DND-41 (cell line): ENCODE results near the gene ATP10A.

Source experiments
- ATAC-seq: fragments of 200-7000 bp; cut with Tn5 transposase; 3 replicates; pipeline ENCODE4 v1.9.1; 2021; ENCODE audit warnings: low read depth; ENCODE audit not compliant: insufficient read depth
- DNase-seq: peaks from one replicate; pipeline ENCODE4 v3.0.0-alpha.2; 2020
- H2AFZ ChIP-seq: 2 replicates; pipeline ENCODE4 v1.6.0; 2012; ENCODE audit warnings: low read depth, low read length
- H3K27ac ChIP-seq: 2 replicates; pipeline ENCODE4 v1.5.1; 2012; ENCODE audit warnings: low read length, inconsistent platforms
- H3K27me3 ChIP-seq: fragments of 200-600 bp; sonication (generic); 2 replicates; pipeline ENCODE4 v1.6.0; 2012; ENCODE audit warnings: low read length, mild to moderate bottlenecking, inconsistent platforms; ENCODE audit not compliant: insufficient read depth, poor library complexity
- H3K36me3 ChIP-seq: 2 replicates; pipeline ENCODE4 v1.5.1; 2012; ENCODE audit warnings: low read length, inconsistent platforms; ENCODE audit not compliant: insufficient read depth
- H3K4me1 ChIP-seq: 2 replicates; pipeline ENCODE4 v1.5.1; 2012; ENCODE audit warnings: mild to moderate bottlenecking, low read length; ENCODE audit not compliant: insufficient read depth
- H3K4me2 ChIP-seq: 2 replicates; pipeline ENCODE4 v1.6.0; 2012; ENCODE audit warnings: mild to moderate bottlenecking, moderate library complexity, low read length, inconsistent platforms; ENCODE audit not compliant: insufficient read depth
- H3K4me3 ChIP-seq, 2 experiments: fragments of 200-600 bp in 1 of 2; shearing (Covaris generic) in 1 of 2; 2 replicates each; pipeline ENCODE4 v1.5.1; 2012 to 2016; ENCODE audit warnings: inconsistent platforms in 2 of 2, low read length in 2 of 2, mild to moderate bottlenecking in 2 of 2, low read depth in 1 of 2, moderate library complexity in 1 of 2
- H3K79me2 ChIP-seq: 2 replicates; pipeline ENCODE4 v1.6.0; 2012; ENCODE audit warnings: low read length, inconsistent platforms; ENCODE audit not compliant: insufficient read depth
- H3K9ac ChIP-seq: 2 replicates; pipeline ENCODE4 v1.6.0; 2012; ENCODE audit warnings: low read depth, mild to moderate bottlenecking, inconsistent platforms, low read length, moderate library complexity
- H3K9me3 ChIP-seq: 2 replicates; pipeline ENCODE4 v1.5.1; 2012; ENCODE audit warnings: low read length, moderate library complexity, mild to moderate bottlenecking, inconsistent platforms; ENCODE audit not compliant: insufficient read depth, severe bottlenecking
- H4K20me1 ChIP-seq: 2 replicates; pipeline ENCODE4 v1.6.0; 2012; ENCODE audit warnings: low read length; ENCODE audit not compliant: insufficient read depth
- CTCF ChIP-seq: IDR thresholded peaks from 2 replicates; pipeline ENCODE4 v1.5.1; 2012; ENCODE audit warnings: borderline replicate concordance, low read length, moderate library complexity, mild to moderate bottlenecking; ENCODE audit not compliant: poor library complexity, severe bottlenecking; ENCODE audit errors: extremely low read depth
- EZH2 ChIP-seq: IDR thresholded peaks from 3 replicates; pipeline ENCODE4 v1.6.1; 2012; ENCODE audit warnings: borderline replicate concordance, low read depth, mild to moderate bottlenecking, moderate library complexity, low read length, inconsistent platforms; ENCODE audit not compliant: severe bottlenecking

Gene ATP10A

DNA sequence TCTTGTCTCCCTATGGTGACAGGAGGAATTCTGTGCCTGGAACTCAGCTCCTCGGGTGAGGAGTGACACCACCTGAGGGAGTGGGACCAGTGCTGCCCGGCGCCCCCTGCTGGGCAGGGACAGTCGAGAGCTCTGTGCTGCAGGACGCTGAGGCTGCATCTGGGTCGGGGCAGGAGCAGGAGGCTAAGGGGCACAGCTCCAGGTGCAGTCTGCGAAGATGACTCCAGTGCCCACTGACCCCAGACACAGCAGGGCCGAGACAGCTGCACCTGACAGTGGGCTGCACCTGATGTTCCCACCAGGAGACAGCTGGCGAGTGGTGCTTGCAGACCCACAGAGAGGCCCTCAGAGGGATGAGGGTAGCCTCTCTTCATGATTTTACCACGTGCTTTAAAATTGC lies 152.9 kb downstream of the ATP10A start:
- no peaks in the 10 kb centered on the region for H3K9me3 ChIP-seq
- TF ChIP-seq EZH2, result no peak
- peak; percentile 58 for TF ChIP-seq CTCF
- H3K4me1 ChIP-seq, result no peaks in the 10 kb centered on the region
- DNase-seq (peak; percentile 33), ATAC-seq (no peak; the same call in 2 of the 3 replicates)
- no peaks in the 10 kb centered on the region for H3K36me3 ChIP-seq
- H3K4me2 ChIP-seq, result no peak overlapping the region
- no peak overlapping the region for H3K4me3 ChIP-seq
- H3K27me3 ChIP-seq, result no peaks in the 10 kb centered on the region
- no peak overlapping the region for H3K27ac ChIP-seq
- no peaks in the 10 kb centered on the region for H4K20me1 ChIP-seq
- H3K79me2 ChIP-seq, result no peaks in the 10 kb centered on the region
- H2AFZ ChIP-seq, result no peak overlapping the region
- no peak overlapping the region for H3K9ac ChIP-seq

GRCh38 chr15:25709437-25710159 lies 153.5 kb downstream of the ATP10A start:
- Histone ChIP-seq H4K20me1 (no peaks in the 10 kb centered on the region), H3K27ac (no peak overlapping the region), H3K79me2 (no peaks in the 10 kb centered on the region), H3K27me3 (no peaks in the 10 kb centered on the region), H3K4me2 (no peak overlapping the region), H3K9me3 (no peaks in the 10 kb centered on the region), H3K36me3 (no peaks in the 10 kb centered on the region), H3K9ac (no peak overlapping the region), H2AFZ (no peak overlapping the region), H3K4me3 (no peak overlapping the region), H3K4me1 (no peaks in the 10 kb centered on the region)
- DNase-seq (no peak), ATAC-seq (no peak)
- no peak for TF ChIP-seq CTCF
- no peak for TF ChIP-seq EZH2

DNA sequence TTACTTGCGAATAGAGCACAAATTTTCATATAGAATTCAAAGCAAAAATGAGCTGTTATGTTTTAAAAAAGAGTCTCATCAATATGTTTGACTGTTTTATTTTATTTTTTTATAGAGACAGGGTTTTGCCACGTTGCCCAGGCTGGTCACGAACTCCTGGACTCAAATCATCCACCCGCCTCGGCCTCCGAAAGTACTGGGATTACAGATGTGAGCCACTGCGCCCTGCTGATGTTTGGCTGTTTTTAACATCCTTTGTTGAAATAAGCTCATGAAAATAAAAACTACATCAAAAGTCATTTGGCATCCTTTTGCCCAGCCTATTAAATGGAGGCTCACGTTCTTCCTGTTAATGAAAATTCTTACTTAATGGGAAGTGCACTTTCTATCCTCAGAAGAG lies 154.7 kb downstream of the ATP10A start:
- H3K4me1 ChIP-seq, result no peaks in the 10 kb centered on the region
- H3K27ac ChIP-seq, result no peak overlapping the region
- no peaks in the 10 kb centered on the region for H3K36me3 ChIP-seq
- no peak for ATAC-seq
- H3K9ac ChIP-seq, result no peak overlapping the region
- no peaks in the 10 kb centered on the region for H3K27me3 ChIP-seq
- TF ChIP-seq EZH2, result no peak
- no peaks in the 10 kb centered on the region for H3K9me3 ChIP-seq
- H3K4me2 ChIP-seq, result no peak overlapping the region
- no peak for DNase-seq
- no peak overlapping the region for H3K4me3 ChIP-seq
- no peaks in the 10 kb centered on the region for H3K79me2 ChIP-seq
- H2AFZ ChIP-seq, result no peak overlapping the region
- H4K20me1 ChIP-seq, result no peaks in the 10 kb centered on the region

DNA sequence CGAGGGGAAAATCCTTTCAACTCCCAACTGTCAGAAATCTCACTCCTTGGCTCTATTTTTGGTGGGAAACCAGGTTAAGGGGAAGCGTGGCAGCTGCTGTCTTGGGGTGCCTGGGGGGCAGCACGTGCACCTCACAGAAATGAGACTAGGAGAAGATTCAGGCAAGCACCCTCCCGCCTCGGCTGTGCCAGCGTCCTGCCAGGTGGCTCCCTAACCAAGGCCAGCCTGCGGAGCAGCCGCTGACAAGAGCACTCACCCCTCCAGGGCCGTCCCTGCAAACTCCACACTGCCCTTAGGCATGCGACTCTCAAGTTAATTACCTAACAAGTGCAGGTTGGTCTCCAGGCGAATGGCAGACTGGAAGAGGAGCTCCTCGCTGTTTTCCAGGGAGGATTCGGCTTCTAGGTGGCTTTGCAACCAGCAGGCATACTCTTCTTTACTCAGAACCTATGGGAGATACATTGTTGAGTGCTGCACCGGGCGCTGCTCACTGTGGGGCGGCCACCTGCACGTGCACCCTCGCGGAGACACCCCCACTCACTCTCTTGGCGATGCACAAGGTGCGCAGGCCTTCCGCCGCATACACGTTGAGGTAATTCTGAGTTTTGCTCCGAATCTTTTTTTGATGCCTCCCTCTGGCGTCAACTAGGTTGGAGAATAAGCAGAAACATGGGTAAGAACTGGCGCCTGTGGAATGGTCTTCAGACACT lies 155.3 kb downstream of the ATP10A start:
- Histone ChIP-seq H3K36me3 (no peaks in the 10 kb centered on the region), H4K20me1 (no peaks in the 10 kb centered on the region), H3K79me2 (no peaks in the 10 kb centered on the region), H3K9ac (no peak overlapping the region), H3K9me3 (no peaks in the 10 kb centered on the region), H3K27ac (no peak overlapping the region), H3K4me3 (no peak overlapping the region), H2AFZ (no peak overlapping the region), H3K4me1 (no peaks in the 10 kb centered on the region), H3K4me2 (no peak overlapping the region), H3K27me3 (no peaks in the 10 kb centered on the region)
- ATAC-seq (no peak), DNase-seq (no peak)
- TF ChIP-seq EZH2 (no peak), CTCF (no peak)
